HG03575 (cell line): ENCODE data around the gene PSMB10.
"Not testable (repeated sequence)": the region's sequence is repeated elsewhere in the genome, so short reads cannot be mapped to it uniquely, and the experiment has no call there.

Source experiments
- ATAC-seq: cut with Tn5 transposase; IDR thresholded peaks from one replicate; pipeline ENCODE4 v1.9.1; 2021; ENCODE audit not compliant: unreplicated experiment, insufficient number of reproducible peaks, low FRiP score; ENCODE audit errors: extremely low read depth

The PSMB10 gene

GRCh38 chr16:67931712-67932461, 4.8 kb downstream of the PSMB10 start, which contains the start of gene CTRL:
TSS of gene CTRL (minus strand) at chr16:67931862. CDS start at chr16:67931852, 10 bp downstream.
- no peak for ATAC-seq

DNA sequence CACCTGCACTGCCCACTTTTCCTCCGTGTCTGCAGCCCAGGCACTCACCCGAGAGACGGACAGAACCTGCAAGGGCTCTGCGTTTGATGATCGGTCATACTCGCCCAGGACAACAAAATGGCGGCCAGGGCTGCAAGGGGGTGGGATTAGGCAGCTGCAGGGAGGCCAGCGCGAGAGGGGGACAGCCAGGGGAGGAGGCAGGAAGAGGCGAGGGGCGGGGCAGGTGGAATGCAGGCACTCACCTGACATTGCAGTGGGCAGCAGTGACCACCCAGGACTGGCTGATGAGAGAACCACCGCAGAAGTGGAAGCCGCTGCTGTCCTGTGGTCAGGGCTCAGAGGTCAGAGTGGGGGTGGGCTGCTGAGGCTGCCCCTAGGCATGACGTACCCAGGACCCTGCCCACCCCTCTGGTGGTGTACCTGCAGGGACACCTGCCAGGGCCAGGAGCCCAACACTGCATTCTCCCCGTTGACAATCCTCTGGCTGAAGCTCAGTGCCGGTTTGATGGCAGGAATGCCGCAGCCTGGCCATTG, 5.9 kb downstream of the PSMB10 start:
- ATAC-seq = no peak

DNA sequence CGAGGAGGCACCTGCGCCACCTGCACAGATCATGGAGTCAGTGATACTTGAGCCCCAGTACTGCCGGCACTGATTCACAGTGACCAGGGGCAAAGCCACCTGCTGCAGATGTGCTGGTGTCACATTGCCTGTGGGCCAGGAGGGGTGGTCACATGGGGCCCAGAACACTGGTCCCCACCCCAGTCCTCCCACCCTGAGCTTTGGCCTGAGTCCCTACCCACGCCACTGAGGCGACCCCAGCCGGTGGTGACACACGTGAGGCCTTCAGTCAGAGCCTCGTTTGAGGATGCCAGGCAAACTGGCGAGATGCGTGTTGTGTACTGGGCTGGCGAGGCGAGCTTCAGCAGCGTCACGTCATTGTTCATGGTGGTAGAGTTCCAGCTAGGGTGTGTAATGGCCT, 6.5 kb downstream of the PSMB10 start:
- ATAC-seq = no peak

DNA sequence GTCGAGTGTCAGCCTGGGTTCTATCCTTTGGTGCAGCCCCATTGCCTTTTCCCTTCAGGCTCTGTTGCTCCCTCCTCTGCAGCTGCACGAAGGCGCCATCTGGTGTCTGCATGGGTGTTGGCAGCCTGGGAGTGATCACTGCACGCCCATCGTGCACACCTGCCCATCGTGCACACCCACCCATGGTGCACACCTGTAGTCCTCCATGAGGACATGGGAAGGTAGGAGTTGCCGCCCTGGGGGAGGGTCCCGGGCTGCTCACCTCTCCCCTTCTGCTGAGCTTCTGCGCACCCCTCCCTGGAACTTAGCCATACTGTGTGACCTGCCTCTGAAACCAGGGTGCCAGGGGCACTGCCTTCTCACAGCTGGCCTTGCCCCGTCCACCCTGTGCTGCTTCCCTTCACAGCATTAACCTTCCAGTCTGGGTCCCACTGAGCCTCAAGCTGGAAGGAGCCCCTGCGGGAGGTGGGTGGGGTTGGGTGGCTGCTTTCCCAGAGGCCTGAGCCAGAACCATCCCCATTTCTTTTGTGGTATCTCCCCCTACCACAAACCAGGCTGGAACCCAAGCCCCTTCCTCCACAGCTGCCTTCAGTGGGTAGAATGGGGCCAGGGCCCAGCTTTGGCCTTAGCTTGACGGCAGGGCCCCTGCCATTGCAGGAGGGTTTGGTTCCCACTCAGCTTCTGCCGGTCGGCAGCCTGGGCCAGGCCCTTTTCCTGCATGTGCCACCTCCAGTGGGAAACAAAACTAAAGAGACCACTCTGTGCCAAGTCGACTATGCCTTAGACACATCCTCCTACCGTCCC, 7.9 kb downstream of the PSMB10 start:
- no peak for ATAC-seq

DNA sequence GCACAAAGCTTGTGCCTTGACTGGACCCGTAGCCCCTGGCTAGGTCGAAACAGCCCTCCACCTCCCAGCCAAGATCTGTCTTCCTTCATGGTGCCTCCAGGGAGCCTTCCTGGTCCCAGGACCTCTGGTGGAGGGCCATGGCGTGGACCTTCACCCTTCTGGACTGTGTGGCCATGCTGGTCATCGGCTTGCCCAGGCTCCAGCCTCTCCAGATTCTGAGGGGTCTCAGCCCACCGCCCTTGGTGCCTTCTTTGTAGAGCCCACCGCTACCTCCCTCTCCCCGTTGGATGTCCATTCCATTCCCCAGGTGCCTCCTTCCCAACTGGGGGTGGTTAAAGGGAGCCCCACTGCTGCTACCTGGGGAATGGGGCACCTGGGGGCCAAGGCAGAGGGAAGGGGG, 8.5 kb downstream of the PSMB10 start:
- no peak for ATAC-seq

- ATAC-seq = no peak
Observed at GRCh38 chr16:67927131-67927941, 9.3 kb downstream of the PSMB10 start.

DNA sequence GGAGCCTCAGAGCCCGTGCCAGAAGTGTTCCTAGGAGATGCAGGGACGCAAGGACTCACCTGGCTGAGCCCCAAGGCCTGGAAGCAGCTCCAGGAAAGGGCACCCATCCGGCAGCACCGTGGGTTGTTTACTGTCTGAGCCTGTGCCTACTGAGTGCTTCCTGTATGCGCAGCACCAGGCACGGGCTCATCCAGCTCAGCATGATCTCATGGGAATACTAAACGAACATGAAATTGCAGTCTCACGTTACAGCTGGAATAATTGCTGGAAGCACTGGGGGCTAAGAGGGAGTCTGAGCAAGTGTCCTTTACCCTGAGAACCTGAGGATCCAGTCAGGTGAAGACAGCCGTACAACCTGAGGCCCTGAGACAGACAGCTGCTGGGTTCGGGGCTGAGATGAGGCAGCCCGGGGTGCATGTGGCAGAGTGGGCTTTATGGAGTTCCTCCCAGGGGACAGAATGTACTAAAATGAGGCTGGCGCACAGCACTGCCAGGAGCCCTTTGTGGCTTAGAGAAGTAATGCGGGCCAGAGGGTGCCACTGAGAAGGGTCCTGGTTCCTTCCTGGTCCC, 10.4 kb downstream of the PSMB10 start:
- ATAC-seq = no peak

DNA sequence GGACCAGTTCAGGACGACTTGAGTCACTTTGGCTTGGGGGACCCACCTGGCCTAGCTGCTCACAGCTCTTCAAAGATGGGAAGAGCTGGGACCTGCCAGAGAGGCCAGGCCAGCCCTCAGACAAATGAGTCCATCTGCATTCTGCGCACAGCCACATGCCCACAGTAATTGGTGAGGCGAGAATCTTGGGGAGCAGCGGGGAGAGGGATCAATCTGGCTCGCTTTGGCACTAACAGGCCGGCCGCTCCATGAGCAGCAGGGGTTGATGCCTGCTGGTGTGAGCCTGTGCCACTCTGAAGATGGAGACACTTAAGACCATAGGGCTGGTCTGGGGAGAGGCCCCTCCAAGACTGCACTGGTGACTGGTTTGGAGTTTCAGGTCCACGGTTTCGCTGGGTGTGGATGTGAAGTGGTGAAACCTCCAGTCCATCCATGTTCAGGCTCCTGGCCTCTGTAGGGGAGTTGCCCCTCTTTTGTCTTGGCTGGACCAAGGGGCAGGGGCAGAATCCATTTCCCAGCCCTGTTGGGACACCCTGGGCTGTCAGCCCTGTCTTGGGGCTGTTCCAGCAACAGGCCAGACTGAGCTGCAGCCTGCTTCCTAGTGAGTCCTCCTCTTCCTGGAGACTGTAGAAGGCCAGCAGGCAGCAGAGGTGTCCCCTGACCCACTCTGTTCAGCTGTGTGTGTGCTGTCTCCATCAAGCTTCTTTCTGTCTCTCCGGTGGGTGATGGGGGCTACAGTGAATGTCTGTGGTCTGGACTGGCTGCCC, 12.3 kb downstream of the PSMB10 start:
- no peak for ATAC-seq

DNA sequence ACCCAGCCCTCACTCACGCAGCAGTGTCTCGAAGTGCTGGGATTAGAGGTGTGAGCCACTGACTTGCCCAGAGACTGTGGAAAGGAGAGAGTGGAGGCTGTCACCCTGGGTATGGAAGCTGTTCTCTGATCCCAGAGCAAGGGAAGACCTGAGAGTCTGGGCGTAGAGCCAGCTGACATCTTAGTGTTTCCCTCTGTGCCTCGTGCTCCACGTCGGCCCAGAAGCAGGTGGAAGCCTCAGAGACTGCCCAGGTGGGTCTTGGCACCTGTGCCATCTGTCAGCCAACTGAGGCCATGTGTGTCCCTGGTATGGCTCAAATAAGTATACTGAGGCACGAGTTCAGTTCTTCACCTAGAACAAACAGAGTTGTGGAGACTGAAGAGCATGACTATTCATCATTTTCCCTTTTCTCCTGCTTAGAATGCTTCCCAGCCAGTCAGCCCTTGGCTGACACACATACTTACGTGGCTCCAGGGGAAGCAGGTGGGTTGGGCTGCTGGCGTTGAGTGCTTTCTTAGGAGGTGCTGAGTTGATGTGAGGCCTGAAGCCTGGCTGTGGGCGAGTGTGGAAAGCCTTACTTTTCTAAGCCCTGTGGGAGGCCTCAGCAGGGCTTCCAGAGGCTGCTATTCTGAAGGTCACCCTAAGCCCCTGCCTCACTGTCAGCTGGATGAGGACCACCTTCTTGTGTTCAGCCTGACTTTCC, 13.1 kb downstream of the PSMB10 start:
- no peak for ATAC-seq

GRCh38 chr16:67922740-67923139, 13.9 kb downstream of the PSMB10 start:
- ATAC-seq = no peak

- no peak for ATAC-seq
Observed at GRCh38 chr16:67922221-67922620, 14.4 kb downstream of the PSMB10 start.

DNA sequence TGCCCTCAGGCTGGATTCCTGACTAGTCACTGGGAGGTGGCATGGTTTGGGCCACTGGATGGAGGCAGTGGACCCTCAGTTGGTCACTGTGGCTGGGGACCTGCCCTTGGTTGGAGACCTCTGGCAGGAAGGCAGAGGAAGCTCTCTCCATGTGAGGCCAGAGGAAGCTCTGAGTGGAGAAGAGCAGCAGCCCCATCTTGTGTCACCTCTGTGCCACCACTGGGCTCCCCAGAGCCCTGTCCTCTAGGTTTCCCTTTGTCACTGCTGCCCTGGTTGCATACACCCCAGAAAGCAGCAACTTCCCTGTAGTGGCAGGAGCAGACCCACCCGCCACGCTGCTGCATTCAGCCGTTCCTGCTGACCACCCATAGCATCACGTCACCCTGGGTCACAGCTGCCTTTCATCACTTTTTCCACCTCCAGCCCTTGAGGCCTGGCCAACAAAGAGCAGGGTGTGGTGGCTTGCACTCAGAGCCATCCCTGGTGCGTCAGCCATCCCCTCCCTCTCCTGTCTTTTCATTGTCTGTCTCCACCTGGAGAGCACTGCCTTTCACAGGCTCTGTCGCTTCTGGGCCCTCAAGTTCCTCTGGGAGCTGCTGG, 16.9 kb downstream of the PSMB10 start:
- no peak for ATAC-seq

DNA sequence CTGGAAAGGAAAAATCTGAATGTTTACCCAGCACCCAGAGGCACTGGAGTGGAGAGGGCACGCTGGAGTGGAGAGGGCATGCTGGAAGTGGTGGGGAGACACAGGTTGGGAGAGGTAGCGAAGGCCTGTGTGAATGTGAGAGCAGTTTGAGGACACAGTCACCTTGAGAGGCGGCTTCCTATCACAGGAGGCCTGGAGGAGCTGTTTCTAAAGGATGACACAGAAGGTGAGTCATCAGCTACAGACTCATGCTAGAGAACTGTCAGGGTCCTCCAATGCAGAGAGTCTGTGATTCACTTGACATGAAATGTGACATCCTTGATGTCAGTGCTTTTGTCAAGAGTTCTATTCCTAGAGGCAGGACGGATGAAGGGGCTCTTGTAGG, 18.8 kb downstream of the PSMB10 start:
- ATAC-seq = no peak

GRCh38 chr16:67917140-67917851, 19.4 kb downstream of the PSMB10 start:
- ATAC-seq = no peak

- no peak for ATAC-seq
Observed at GRCh38 chr16:67915831-67916723, 20.6 kb downstream of the PSMB10 start.

- not testable (repeated sequence) for ATAC-seq
Observed at GRCh38 chr16:67915496-67915769, 21.2 kb downstream of the PSMB10 start.
